Measurements from ENCODE around the gene CUX1. TPM values are rescaled to one million over a fixed set of nuclear protein-coding genes. Genes with fewer than 3 reads are reported as not detected.
A peak's percentile ranks its signal among the peaks of the same experiment; 100 is the strongest.

Gene CUX1
- total RNA-seq, 1 donor from 2014 or later: 66.4 TPM

GRCh38 chr7:101996131-101996691, 178.8 kb downstream of the CUX1 start:
- peaks cover 28% of the 10 kb centered on the region for H3K4me1 Mint-ChIP-seq
- no peak overlapping the region for H3K4me3 Mint-ChIP-seq
- Histone ChIP-seq H3K4me2 (no peak overlapping the region), H3K36me3 (no peaks in the 10 kb centered on the region), H2AFZ (replicated peaks) (no peak overlapping the region), H3K79me2 (ENCODE audit: low read depth) (peaks cover 48% of the 10 kb centered on the region), H3K27me3 (no peaks in the 10 kb centered on the region), H3K4me3 (no peak overlapping the region), H3K4me1 (peaks cover 5% of the 10 kb centered on the region), H3K9me3 (ENCODE audit: low read depth) (no peaks in the 10 kb centered on the region), H3F3A (ENCODE audit: low read depth) (no peaks in the 10 kb centered on the region), H3K27ac (no peak overlapping the region), H4K20me1 (ENCODE audit: low read depth) (peaks cover 92% of the 10 kb centered on the region), H3K9ac (no peak overlapping the region)
- H3K27ac Mint-ChIP-seq: no peak overlapping the region
- no peaks in the 10 kb centered on the region for H3K36me3 Mint-ChIP-seq
- TF ChIP-seq EZH2phosphoT487 (IDR thresholded peaks at IDR 0.05) (no peak), EZH2 (IDR thresholded peaks at IDR 0.05) (no peak), CTCF (IDR thresholded peaks at IDR 0.05) (no peak)
- H3K9me3 Mint-ChIP-seq: no peaks in the 10 kb centered on the region
- no peak for DNase-seq (ENCODE audit: low spot score)
- H3K27me3 Mint-ChIP-seq (ENCODE audit: insufficient read depth, low read depth): peaks cover 4% of the 10 kb centered on the region

GRCh38 chr7:101996876-101997275, 179.4 kb downstream of the CUX1 start:
- Histone ChIP-seq H4K20me1 (ENCODE audit: low read depth) (peaks cover 91% of the 10 kb centered on the region), H3K4me3 (no peak overlapping the region)
- TF ChIP-seq EZH2 (IDR thresholded peaks at IDR 0.05): no peak
- TF ChIP-seq CTCF (IDR thresholded peaks at IDR 0.05): no peak
- no peak for TF ChIP-seq EZH2phosphoT487 (IDR thresholded peaks at IDR 0.05)

GRCh38 chr7:101998029-101998905, 180.8 kb downstream of the CUX1 start:
- no peak overlapping the region for H3K27ac ChIP-seq
- TF ChIP-seq CTCF (IDR thresholded peaks at IDR 0.05): no peak
- TF ChIP-seq EZH2 (IDR thresholded peaks at IDR 0.05): no peak
- TF ChIP-seq EZH2phosphoT487 (IDR thresholded peaks at IDR 0.05): no peak
- no peak for DNase-seq (ENCODE audit: low spot score)
- H3K79me2 ChIP-seq (ENCODE audit: low read depth): peaks cover 50% of the 10 kb centered on the region
- no peak overlapping the region for H3K27ac Mint-ChIP-seq
- H4K20me1 ChIP-seq (ENCODE audit: low read depth): peaks cover 89% of the 10 kb centered on the region
- no peaks in the 10 kb centered on the region for H3K9me3 ChIP-seq (ENCODE audit: low read depth)
- H3K4me2 ChIP-seq: no peak overlapping the region
- H3K36me3 ChIP-seq: no peaks in the 10 kb centered on the region
- peaks cover 5% of the 10 kb centered on the region for H3K4me1 ChIP-seq
- no peaks in the 10 kb centered on the region for H3K27me3 ChIP-seq
- H3K9me3 Mint-ChIP-seq: no peaks in the 10 kb centered on the region
- H3K4me1 Mint-ChIP-seq: peaks cover 31% of the 10 kb centered on the region
- H3K36me3 Mint-ChIP-seq: no peaks in the 10 kb centered on the region
- no peak overlapping the region for H2AFZ ChIP-seq (replicated peaks)
- no peak overlapping the region for H3K4me3 Mint-ChIP-seq
- H3F3A ChIP-seq (ENCODE audit: low read depth): no peaks in the 10 kb centered on the region
- no peak overlapping the region for H3K4me3 ChIP-seq
- peaks cover 4% of the 10 kb centered on the region for H3K27me3 Mint-ChIP-seq (ENCODE audit: insufficient read depth, low read depth)
- no peak overlapping the region for H3K9ac ChIP-seq

More at GRCh38 chr7:101996876-101997275, 179.4 kb downstream of the CUX1 start:
- no peak for DNase-seq (ENCODE audit: low spot score)
- H3K27me3 Mint-ChIP-seq (ENCODE audit: insufficient read depth, low read depth): peaks cover 4% of the 10 kb centered on the region
- H3K36me3 ChIP-seq: no peaks in the 10 kb centered on the region
- H3K9me3 ChIP-seq (ENCODE audit: low read depth): no peaks in the 10 kb centered on the region
- peaks cover 5% of the 10 kb centered on the region for H3K4me1 ChIP-seq
- no peak overlapping the region for H3K4me3 Mint-ChIP-seq
- no peak overlapping the region for H3K27ac ChIP-seq
- H3K36me3 Mint-ChIP-seq: no peaks in the 10 kb centered on the region
- H3K27ac Mint-ChIP-seq: peak overlapping the region; percentile 48
- H3K4me2 ChIP-seq: no peak overlapping the region
- H3K79me2 ChIP-seq (ENCODE audit: low read depth): peaks cover 49% of the 10 kb centered on the region
- no peak overlapping the region for H2AFZ ChIP-seq (replicated peaks)
- H3K9ac ChIP-seq: no peak overlapping the region
- no peaks in the 10 kb centered on the region for H3F3A ChIP-seq (ENCODE audit: low read depth)
- no peaks in the 10 kb centered on the region for H3K9me3 Mint-ChIP-seq
- peaks cover 28% of the 10 kb centered on the region for H3K4me1 Mint-ChIP-seq
- H3K27me3 ChIP-seq: no peaks in the 10 kb centered on the region

Data from neural progenitor cell (in vitro differentiated cells).